22Rv1 (cell line): ENCODE results near the gene WFS1.

Experiments used
- H3K27ac ChIP-seq: fragments of 450-650 bp; 2 replicates; pipeline ENCODE4 v1.5.1; 2017
- ZFX ChIP-seq: fragments of 450-650 bp; IDR thresholded peaks from 2 replicates; pipeline ENCODE4 v1.6.1; 2017; ENCODE audit warnings: antibody characterized with exemption, borderline replicate concordance
- TF ChIP-seq, protein P1 (sequence below): fragments of 450-650 bp; IDR thresholded peaks from 2 replicates; pipeline ENCODE4 v1.5.1; 2017; ENCODE audit warnings: mild to moderate bottlenecking

Gene WFS1

GRCh38 chr4:6297266-6297815, 27.7 kb downstream of the WFS1 start:
- no peak overlapping the region for H3K27ac ChIP-seq
- TF ChIP-seq ZFX, result no peak

DNA sequence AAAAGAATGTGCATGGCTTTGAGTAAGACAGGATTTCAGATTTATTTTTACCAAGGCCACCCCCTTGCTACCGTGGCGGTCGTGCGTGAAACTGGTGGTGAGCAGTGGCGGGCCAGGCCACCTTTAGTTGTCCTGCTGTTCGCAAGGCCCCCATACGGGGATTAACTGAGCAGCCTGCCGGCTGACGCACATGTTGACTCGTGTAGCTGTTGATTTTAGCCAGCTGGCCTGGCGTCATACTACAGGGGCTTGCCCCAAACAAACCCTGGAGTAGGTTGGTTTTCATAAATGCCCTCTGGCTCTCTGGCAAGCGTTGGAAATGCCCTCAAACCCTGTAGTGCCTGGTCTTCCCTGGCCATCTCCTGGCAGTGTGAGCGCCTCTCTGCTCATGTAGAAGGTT, 28.4 kb downstream of the WFS1 start:
- no peak overlapping the region for H3K27ac ChIP-seq

DNA sequence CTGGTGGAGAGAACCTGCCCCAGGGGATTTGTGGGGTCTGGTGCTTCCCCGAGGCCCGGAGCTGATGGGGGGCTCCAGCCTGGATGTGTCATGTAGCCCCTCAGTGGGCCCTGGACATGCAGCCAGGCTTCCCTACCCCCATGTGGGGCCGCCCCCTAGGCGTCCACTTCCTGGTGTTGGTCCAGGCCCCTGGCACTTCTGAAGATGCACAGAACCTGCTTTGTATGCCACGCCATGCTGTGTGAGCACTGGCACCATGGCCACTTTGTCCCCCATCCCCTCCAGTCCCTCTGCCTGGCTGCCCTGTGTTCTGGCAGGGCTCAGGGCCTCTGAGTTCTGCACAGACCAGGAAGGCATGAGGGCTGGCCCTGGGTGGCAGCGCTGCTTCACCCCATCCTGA, 29.2 kb downstream of the WFS1 start:
- TF ChIP-seq ZFX, result no peak
- TF ChIP-seq, protein P1, sequence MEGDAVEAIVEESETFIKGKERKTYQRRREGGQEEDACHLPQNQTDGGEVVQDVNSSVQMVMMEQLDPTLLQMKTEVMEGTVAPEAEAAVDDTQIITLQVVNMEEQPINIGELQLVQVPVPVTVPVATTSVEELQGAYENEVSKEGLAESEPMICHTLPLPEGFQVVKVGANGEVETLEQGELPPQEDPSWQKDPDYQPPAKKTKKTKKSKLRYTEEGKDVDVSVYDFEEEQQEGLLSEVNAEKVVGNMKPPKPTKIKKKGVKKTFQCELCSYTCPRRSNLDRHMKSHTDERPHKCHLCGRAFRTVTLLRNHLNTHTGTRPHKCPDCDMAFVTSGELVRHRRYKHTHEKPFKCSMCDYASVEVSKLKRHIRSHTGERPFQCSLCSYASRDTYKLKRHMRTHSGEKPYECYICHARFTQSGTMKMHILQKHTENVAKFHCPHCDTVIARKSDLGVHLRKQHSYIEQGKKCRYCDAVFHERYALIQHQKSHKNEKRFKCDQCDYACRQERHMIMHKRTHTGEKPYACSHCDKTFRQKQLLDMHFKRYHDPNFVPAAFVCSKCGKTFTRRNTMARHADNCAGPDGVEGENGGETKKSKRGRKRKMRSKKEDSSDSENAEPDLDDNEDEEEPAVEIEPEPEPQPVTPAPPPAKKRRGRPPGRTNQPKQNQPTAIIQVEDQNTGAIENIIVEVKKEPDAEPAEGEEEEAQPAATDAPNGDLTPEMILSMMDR, result no peak
- no peak overlapping the region for H3K27ac ChIP-seq

More for the DNA sequence above, 28.4 kb downstream of the WFS1 start:
- no peak for TF ChIP-seq ZFX
- TF ChIP-seq, protein P1, result no peak

- TF ChIP-seq, protein P1, result no peak
- no peak overlapping the region for H3K27ac ChIP-seq
These were observed 30.2 kb downstream of the WFS1 start for GRCh38 chr4:6299875-6300274.

- no peak overlapping the region for H3K27ac ChIP-seq
- TF ChIP-seq ZFX, result no peak
- TF ChIP-seq, protein P1, result no peak
These were observed 30.7 kb downstream of the WFS1 start for GRCh38 chr4:6300359-6300758.

- H3K27ac ChIP-seq, result no peak overlapping the region
- TF ChIP-seq, protein P1, result no peak
- TF ChIP-seq ZFX, result no peak
These were observed 31.5 kb downstream of the WFS1 start for GRCh38 chr4:6301051-6301731.

- H3K27ac ChIP-seq, result no peak overlapping the region
- no peak for TF ChIP-seq ZFX
- TF ChIP-seq, protein P1, result no peak
These were observed 32.2 kb downstream of the WFS1 start for GRCh38 chr4:6301732-6302442.
